ENCODE measurements around the gene AP1S2. TPM values are rescaled to one million over a fixed set of nuclear protein-coding genes. Genes with fewer than 3 reads are reported as not detected.
A peak's percentile ranks its signal among the peaks of the same experiment; 100 is the strongest.

Gene AP1S2
- total and polyA plus RNA-seq, 7 donors, result 80.0 to 162 (median 116) TPM

DNA sequence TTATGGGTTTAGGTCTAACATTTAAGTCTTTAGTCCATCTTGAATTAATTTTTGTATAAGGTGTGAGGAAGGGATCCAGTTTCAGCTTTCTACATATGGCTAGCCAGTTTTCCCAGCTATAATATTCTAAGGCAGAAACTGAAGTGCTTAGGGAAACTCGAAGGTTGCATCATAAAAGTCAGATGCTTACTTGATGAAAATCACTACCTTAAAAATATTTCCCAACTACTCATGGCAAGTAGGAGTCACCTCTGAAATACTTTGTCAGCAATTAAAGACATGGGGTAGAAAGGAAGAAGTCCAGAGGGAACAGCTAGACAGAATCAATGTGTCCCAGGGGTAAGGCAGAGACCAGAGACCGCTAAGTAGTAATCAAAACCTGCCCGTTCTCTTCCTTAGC is 6.3 kb upstream of the AP1S2 start:
- DNase-seq, result no peak
- H3K27ac ChIP-seq, result no peak overlapping the region
- H3K4me3 ChIP-seq, result no peak overlapping the region
- peaks cover 0 to 12% (median 0%) of the 10 kb centered on the region in 3 donors for H3K27me3 ChIP-seq (ENCODE audit: insufficient read depth in 3 of 3, low read length in 2 of 3)
- TF ChIP-seq, protein P1, sequence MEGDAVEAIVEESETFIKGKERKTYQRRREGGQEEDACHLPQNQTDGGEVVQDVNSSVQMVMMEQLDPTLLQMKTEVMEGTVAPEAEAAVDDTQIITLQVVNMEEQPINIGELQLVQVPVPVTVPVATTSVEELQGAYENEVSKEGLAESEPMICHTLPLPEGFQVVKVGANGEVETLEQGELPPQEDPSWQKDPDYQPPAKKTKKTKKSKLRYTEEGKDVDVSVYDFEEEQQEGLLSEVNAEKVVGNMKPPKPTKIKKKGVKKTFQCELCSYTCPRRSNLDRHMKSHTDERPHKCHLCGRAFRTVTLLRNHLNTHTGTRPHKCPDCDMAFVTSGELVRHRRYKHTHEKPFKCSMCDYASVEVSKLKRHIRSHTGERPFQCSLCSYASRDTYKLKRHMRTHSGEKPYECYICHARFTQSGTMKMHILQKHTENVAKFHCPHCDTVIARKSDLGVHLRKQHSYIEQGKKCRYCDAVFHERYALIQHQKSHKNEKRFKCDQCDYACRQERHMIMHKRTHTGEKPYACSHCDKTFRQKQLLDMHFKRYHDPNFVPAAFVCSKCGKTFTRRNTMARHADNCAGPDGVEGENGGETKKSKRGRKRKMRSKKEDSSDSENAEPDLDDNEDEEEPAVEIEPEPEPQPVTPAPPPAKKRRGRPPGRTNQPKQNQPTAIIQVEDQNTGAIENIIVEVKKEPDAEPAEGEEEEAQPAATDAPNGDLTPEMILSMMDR (IDR thresholded peaks at IDR 0.05), result no peak
- no peak for ATAC-seq
- 85 to 89% (median 89%) methylated on average over 3 of the region's 3 CpGs for WGBS, 3 donors
- H3K36me3 ChIP-seq (ENCODE audit: insufficient read depth in 1 of 2, low read depth in 1 of 2), result no peaks in the 10 kb centered on the region
- intact Hi-C loops (cut with DNase I), result no loop called here
- no peaks in the 10 kb centered on the region for H3K9me3 ChIP-seq
- peaks cover 20% of the 10 kb centered on the region for H3K4me1 ChIP-seq

DNA sequence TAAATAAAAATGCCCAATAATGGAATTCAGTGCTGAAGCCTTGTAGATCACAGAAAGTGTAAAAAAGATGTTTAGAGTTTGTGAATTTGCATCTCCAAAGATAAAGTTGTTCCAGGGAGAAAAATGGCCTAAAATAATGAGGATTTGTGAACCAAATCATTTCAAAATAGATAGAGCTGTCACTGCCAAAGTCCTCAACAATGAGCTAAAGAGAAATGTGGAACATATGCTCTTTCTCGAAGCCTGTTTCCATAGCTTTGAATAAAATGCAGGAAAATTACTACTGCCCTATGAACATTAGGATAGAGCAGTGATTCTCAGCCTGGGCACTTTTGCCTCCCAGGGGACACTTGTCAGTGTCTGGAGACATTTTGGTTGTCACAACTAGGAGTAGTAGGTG is 3.4 kb upstream of the AP1S2 start:
- TF ChIP-seq, protein P1 (IDR thresholded peaks at IDR 0.05), result no peak
- WGBS, 3 donors, result 80 to 90% (median 86%) methylated on average over 1 of the region's 1 CpG
- ATAC-seq, result no peak
- Histone ChIP-seq H3K4me3 (no peak overlapping the region), H3K9me3 (no peaks in the 10 kb centered on the region), H3K27me3 (ENCODE audit: insufficient read depth in 3 of 3, low read length in 2 of 3) (peaks cover 0 to 14% (median 0%) of the 10 kb centered on the region in 3 donors), H3K36me3 (ENCODE audit: insufficient read depth in 1 of 2, low read depth in 1 of 2) (no peaks in the 10 kb centered on the region), H3K4me1 (peaks cover 15% of the 10 kb centered on the region), H3K27ac (no peak overlapping the region)
- intact Hi-C loops (cut with DNase I), result loop anchor here (5.0 to 10.0 kb wide), 3 partner anchors 171 to 857 kb away; partner anchors contain the start of genes CTPS2 (in 1 of the 2) and SYAP1 (in 1 of the 2)
- no peak for DNase-seq

DNA sequence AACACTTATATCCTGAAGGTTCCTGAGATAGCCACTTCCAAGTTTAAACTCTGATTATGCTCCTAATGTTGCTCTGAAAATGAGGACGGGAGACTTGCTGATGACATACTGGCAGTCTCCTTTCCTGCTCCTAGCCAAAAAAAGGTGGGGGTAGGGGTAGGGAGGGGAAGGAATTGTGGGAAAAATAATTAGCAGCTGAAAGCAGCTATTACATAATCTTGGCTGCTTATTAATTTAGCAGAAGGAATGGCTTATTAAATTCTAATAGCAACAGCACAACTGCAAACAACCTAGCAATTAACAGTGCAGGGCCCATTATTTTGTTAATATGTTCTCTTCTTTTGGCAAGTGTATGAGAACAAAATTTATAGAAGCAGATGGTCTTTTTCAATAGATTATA is 2.0 kb upstream of the AP1S2 start:
- 6 to 23% (median 16%) methylated on average over 1 of the region's 1 CpG for WGBS, 3 donors
- H3K27me3 ChIP-seq (ENCODE audit: insufficient read depth in 3 of 3, low read length in 2 of 3), result peaks cover 0 to 19% (median 0%) of the 10 kb centered on the region in 3 donors
- peak overlapping the region; percentile 92 for H3K27ac ChIP-seq
- TF ChIP-seq, protein P1 (IDR thresholded peaks at IDR 0.05), result no peak
- ATAC-seq (no peak), DNase-seq (no peak)
- intact Hi-C loops (cut with DNase I), result loop anchor here (5.0 to 10.0 kb wide), 3 partner anchors 169 to 858 kb away; partner anchors contain the start of genes CTPS2 (in 1 of the 2) and SYAP1 (in 1 of the 2)
- peaks cover 15% of the 10 kb centered on the region for H3K4me1 ChIP-seq
- H3K9me3 ChIP-seq, result no peaks in the 10 kb centered on the region
- H3K36me3 ChIP-seq (ENCODE audit: insufficient read depth in 1 of 2, low read depth in 1 of 2), result no peaks in the 10 kb centered on the region
- H3K4me3 ChIP-seq, result peak overlapping the region; percentile 10

DNA sequence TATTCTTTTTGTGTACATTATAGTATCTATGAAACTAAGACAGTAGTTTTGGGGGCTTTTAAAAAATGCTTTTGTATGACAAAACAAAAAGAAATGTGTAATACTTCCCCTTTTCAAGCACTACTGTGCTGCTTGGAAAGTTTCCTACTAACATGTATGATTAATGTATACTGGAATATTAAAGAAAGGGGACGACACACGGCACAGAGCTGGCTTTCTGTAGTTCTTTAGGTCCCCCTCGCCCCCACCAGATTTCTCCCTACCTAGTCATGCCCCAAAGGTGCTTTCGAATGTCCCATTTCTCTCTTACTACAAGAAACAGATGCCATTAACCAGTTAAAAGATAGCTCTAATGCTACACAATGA is 1.6 kb upstream of the AP1S2 start:
- H3K4me1 ChIP-seq, result peaks cover 15% of the 10 kb centered on the region
- peak overlapping the region; percentile 81 for H3K4me3 ChIP-seq
- peaks cover 0 to 17% (median 0%) of the 10 kb centered on the region in 3 donors for H3K27me3 ChIP-seq (ENCODE audit: insufficient read depth in 3 of 3, low read length in 2 of 3)
- H3K27ac ChIP-seq, result peak overlapping the region; percentile 92
- WGBS, 3 donors, result 45 to 60% (median 48%) methylated on average over 4 of the region's 4 CpGs
- H3K9me3 ChIP-seq, result no peaks in the 10 kb centered on the region
- TF ChIP-seq, protein P1 (IDR thresholded peaks at IDR 0.05), result no peak
- ATAC-seq (no peak), DNase-seq (no peak)
- no peaks in the 10 kb centered on the region for H3K36me3 ChIP-seq (ENCODE audit: insufficient read depth in 1 of 2, low read depth in 1 of 2)
- intact Hi-C loops (cut with DNase I), result loop anchor here (5.0 to 10.0 kb wide), 3 partner anchors 169 to 859 kb away; partner anchors contain the start of genes CTPS2 (in 1 of the 2) and SYAP1 (in 1 of the 2)
